ENCODE data around the gene VGF. TPM values are rescaled to one million over a fixed set of nuclear protein-coding genes. Genes with fewer than 3 reads are reported as not detected.

The VGF gene
- total RNA-seq, 1 donor from 2014 or later, result 51.8 TPM

DNA sequence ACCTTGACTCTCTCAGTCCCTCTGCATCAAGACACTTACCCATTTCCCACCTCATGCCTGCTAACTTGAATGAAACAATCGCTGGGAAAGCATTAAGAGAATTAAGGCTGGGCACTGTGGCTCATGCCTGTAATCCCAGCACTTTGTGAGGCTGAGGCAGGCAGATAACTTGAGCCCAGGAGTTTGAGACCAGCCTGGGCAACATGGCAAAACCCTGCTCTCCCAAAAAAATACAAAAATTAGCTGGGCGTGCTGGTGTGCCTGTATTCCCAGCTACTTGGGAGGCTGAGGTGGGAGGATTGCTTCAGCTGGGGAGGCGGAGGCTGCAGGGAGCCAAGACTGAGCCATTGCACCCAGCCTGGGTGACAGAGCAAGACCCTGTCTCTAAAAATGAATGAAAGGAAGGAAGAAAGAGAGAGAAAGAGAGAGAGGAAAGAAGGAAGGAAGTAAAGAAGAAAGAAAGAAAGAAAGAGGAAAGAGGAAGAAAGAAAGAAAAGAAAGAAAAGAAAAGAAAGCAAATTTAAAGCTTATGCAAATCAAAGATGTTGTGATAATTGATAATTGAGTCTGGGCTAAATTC, 37.8 kb downstream of the VGF start:
- Histone ChIP-seq H3K4me1 (ENCODE audit: insufficient read depth, low read length) (peaks cover 71% of the 10 kb centered on the region), H3K27ac (ENCODE audit: low read depth, low read length) (peak overlapping the region; percentile 97), H3K36me3 (ENCODE audit: insufficient read depth, low read length) (peaks cover 26% of the 10 kb centered on the region), H4K20me1 (ENCODE audit: insufficient read depth, low read length) (peaks cover 54% of the 10 kb centered on the region), H3K4me2 (ENCODE audit: low read length) (peak overlapping the region; percentile 98), H3K79me2 (ENCODE audit: insufficient read depth, low read length) (peaks cover 62% of the 10 kb centered on the region), H3K9ac (ENCODE audit: low read length) (peak overlapping the region; percentile 93), H3K9me3 (ENCODE audit: insufficient read depth, low read depth, low read length) (no peaks in the 10 kb centered on the region), H3K27me3 (ENCODE audit: insufficient read depth, low read length) (no peaks in the 10 kb centered on the region), H3K4me3 (ENCODE audit: insufficient read depth, low read depth, low read length) (peak overlapping the region; percentile 96), H2AFZ (ENCODE audit: low read depth, low read length) (no peak overlapping the region)
- H3K9me3 Mint-ChIP-seq (ENCODE audit: unreplicated experiment), result peaks cover 2% of the 10 kb centered on the region
- no peaks in the 10 kb centered on the region for H3K27me3 Mint-ChIP-seq (ENCODE audit: low read depth, unreplicated experiment)
- peak overlapping the region; percentile 97 for H3K27ac Mint-ChIP-seq (ENCODE audit: unreplicated experiment)
- FAIRE-seq (no peak), DNase-seq (ENCODE audit: low read depth) (no peak)
- H3K4me1 Mint-ChIP-seq (ENCODE audit: low read depth, unreplicated experiment), result peaks cover 34% of the 10 kb centered on the region
- TF ChIP-seq EZH2 (IDR thresholded peaks at IDR 0.05; ENCODE audit: insufficient read depth, low read length), result no peak
- TF ChIP-seq, protein P1, sequence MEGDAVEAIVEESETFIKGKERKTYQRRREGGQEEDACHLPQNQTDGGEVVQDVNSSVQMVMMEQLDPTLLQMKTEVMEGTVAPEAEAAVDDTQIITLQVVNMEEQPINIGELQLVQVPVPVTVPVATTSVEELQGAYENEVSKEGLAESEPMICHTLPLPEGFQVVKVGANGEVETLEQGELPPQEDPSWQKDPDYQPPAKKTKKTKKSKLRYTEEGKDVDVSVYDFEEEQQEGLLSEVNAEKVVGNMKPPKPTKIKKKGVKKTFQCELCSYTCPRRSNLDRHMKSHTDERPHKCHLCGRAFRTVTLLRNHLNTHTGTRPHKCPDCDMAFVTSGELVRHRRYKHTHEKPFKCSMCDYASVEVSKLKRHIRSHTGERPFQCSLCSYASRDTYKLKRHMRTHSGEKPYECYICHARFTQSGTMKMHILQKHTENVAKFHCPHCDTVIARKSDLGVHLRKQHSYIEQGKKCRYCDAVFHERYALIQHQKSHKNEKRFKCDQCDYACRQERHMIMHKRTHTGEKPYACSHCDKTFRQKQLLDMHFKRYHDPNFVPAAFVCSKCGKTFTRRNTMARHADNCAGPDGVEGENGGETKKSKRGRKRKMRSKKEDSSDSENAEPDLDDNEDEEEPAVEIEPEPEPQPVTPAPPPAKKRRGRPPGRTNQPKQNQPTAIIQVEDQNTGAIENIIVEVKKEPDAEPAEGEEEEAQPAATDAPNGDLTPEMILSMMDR (IDR thresholded peaks at IDR 0.05; ENCODE audit: insufficient read depth, low read depth, low read length), result no peak
- peaks cover 34% of the 10 kb centered on the region for H3K36me3 Mint-ChIP-seq (ENCODE audit: low read depth, unreplicated experiment)
- peak overlapping the region; percentile 99 for H3K4me3 Mint-ChIP-seq (ENCODE audit: unreplicated experiment)

DNA sequence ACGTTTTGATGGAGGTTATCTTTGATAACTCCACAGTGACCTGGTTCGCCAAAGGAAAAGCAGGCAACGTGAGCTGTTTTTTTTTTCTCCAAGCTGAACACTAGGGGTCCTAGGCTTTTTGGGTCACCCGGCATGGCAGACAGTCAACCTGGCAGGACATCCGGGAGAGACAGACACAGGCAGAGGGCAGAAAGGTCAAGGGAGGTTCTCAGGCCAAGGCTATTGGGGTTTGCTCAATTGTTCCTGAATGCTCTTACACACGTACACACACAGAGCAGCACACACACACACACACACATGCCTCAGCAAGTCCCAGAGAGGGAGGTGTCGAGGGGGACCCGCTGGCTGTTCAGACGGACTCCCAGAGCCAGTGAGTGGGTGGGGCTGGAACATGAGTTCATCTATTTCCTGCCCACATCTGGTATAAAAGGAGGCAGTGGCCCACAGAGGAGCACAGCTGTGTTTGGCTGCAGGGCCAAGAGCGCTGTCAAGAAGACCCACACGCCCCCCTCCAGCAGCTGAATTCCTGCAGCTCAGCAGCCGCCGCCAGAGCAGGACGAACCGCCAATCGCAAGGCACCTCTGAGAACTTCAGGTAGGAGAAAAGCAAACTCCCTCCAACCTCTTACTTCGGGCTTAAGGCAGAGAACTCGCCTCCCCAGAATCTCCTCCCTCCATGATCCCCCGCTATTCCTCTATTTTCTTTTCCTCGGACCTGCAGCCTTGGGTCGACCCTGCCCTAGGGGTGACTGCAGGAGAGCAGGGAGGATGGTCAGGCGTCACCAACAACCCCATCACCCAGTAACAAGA, 38.5 kb downstream of the VGF start, which contains the start of gene SERPINE1:
Gene SERPINE1 (plus strand): TSS at position 454 of the 809 bp plus-strand sequence. CDS start 1,290 bp downstream, outside the sequence.
- DNase-seq (ENCODE audit: low read depth) (peak; percentile 100), FAIRE-seq (peak; percentile 39)
- H3K9ac ChIP-seq (ENCODE audit: low read length), result peak within 1 kb of the TSS; percentile 93
- peak within 1 kb of the TSS; percentile 96 for H3K4me3 ChIP-seq (ENCODE audit: insufficient read depth, low read depth, low read length)
- peaks cover 40% of the 10 kb centered on the region for H3K4me1 Mint-ChIP-seq (ENCODE audit: low read depth, unreplicated experiment)
- TF ChIP-seq, protein P1 (IDR thresholded peaks at IDR 0.05; ENCODE audit: insufficient read depth, low read depth, low read length), result peak; percentile 36
- TF ChIP-seq EZH2 (IDR thresholded peaks at IDR 0.05; ENCODE audit: insufficient read depth, low read length), result no peak
- peaks cover 22% of the 10 kb centered on the region for H3K36me3 ChIP-seq (ENCODE audit: insufficient read depth, low read length)
- no peaks in the 10 kb centered on the region for H3K27me3 ChIP-seq (ENCODE audit: insufficient read depth, low read length)
- H3K9me3 Mint-ChIP-seq (ENCODE audit: unreplicated experiment), result peaks cover 2% of the 10 kb centered on the region
- H3K36me3 Mint-ChIP-seq (ENCODE audit: low read depth, unreplicated experiment), result peaks cover 30% of the 10 kb centered on the region
- H3K9me3 ChIP-seq (ENCODE audit: insufficient read depth, low read depth, low read length), result no peaks in the 10 kb centered on the region
- H3K4me1 ChIP-seq (ENCODE audit: insufficient read depth, low read length), result peaks cover 72% of the 10 kb centered on the region
- peak within 1 kb of the TSS; percentile 97 for H3K27ac ChIP-seq (ENCODE audit: low read depth, low read length)
- no peaks in the 10 kb centered on the region for H3K27me3 Mint-ChIP-seq (ENCODE audit: low read depth, unreplicated experiment)
- peaks cover 57% of the 10 kb centered on the region for H3K79me2 ChIP-seq (ENCODE audit: insufficient read depth, low read length)
- H2AFZ ChIP-seq (ENCODE audit: low read depth, low read length), result no peak within 1 kb of the TSS
- H3K4me2 ChIP-seq (ENCODE audit: low read length), result peak within 1 kb of the TSS; percentile 98
- H4K20me1 ChIP-seq (ENCODE audit: insufficient read depth, low read length), result peaks cover 47% of the 10 kb centered on the region
- H3K27ac Mint-ChIP-seq (ENCODE audit: unreplicated experiment), result peak within 1 kb of the TSS; percentile 97
- H3K4me3 Mint-ChIP-seq (ENCODE audit: unreplicated experiment), result peak within 1 kb of the TSS; percentile 99

Data from astrocyte (in vitro differentiated cells and primary cell).